Cardiac muscle cell (in vitro differentiated cells and primary cell): ENCODE results near the gene TFB1M. TPM values are rescaled to one million over a fixed set of nuclear protein-coding genes. Genes with fewer than 3 reads are reported as not detected.

Experiments used
- DNase-seq, 2 donors: peaks; one replicate each; pipeline versions ENCODE4 v3.0.0 to v3.0.0-alpha.2; 2010 to 2017; ENCODE audit warnings: low read depth in 1 of 2, low spot score in 1 of 2
- H3K27ac ChIP-seq: fragments of 200-600 bp; sonication (generic); 2 replicates; pipeline ENCODE4 v1.5.1; 2016
- H3K27me3 ChIP-seq: fragments of 200-600 bp; sonication (generic); 2 replicates; pipeline ENCODE4 v1.6.0; 2016; ENCODE audit warnings: control low read depth
- H3K36me3 ChIP-seq: fragments of 200-600 bp; sonication (generic); 2 replicates; pipeline ENCODE4 v1.5.1; 2016; ENCODE audit warnings: control low read depth
- H3K4me1 ChIP-seq: fragments of 200-600 bp; sonication (generic); 2 replicates; pipeline ENCODE4 v1.8.1; 2017; ENCODE audit warnings: low read depth, mild to moderate bottlenecking, mixed run types
- H3K4me3 ChIP-seq: fragments of 200-600 bp; sonication (generic); 2 replicates; pipeline ENCODE4 v1.5.1; 2016; ENCODE audit warnings: mild to moderate bottlenecking
- H3K9me3 ChIP-seq: fragments of 200-600 bp; sonication (generic); 2 replicates; pipeline ENCODE4 v1.5.1; 2017; ENCODE audit warnings: low read depth, mild to moderate bottlenecking, control low read depth
- polyA plus RNA-seq: library from polyadenylated mRNA; unstranded; fragments of >200 nt; fragmentation: Nextera tagmentation; extraction: Ambion mirVana; gene quantifications from 2 replicates; pipeline ENCODE4 v1.2.1, GENCODE V29; 2016
- total RNA-seq: library from RNA; depleted of rRNA; stranded (reverse); fragments of >200 nt; gene quantifications from 2 replicates; pipeline ENCODE4 v1.2.3, GENCODE V29; 2016
- TF ChIP-seq, protein P1 (sequence below): IDR thresholded peaks from 2 replicates; pipeline ENCODE4 v1.5.1; 2012; ENCODE audit warnings: low read depth, mild to moderate bottlenecking, low read length

Gene TFB1M
- total and polyA plus RNA-seq, 2 experiments from 2014 or later: 14.8 to 22.0 TPM

DNA sequence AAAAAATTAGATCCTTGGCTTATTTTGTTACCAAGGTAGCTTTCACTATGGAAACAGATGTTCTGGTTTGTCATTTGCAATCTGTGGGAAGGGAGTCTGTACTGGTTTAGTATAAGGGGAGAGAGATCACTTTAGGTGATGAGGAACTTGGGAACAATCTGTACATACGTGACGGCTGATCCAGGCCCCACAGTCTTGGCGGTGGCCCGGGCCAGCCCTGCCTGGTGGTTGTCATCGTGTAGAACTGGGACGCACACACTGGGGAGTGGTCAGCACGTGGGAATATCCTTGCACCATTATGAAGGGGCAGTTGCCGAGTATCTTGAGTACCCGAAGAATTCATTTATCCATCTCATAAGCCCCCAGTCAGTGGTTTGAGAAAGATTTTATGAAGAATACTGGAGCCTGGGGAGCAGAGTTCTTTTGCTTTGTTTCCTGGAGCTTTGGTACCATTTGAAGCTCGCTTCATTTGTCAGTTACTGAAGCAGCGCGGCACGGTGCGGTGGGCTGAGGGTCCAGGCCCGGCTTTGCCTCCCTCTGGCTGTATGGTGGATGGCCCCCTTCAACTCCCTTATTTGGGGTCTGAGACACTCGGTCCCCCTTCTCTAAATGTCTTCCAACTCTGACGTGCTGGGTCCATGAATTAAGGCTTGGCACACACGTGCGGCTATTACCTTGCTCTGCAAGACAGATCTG, 73.2 kb downstream of the TFB1M start:
- no peak overlapping the region for H3K4me3 ChIP-seq
- H3K36me3 ChIP-seq: no peaks in the 10 kb centered on the region
- no peaks in the 10 kb centered on the region for H3K9me3 ChIP-seq
- H3K4me1 ChIP-seq: no peaks in the 10 kb centered on the region
- TF ChIP-seq, protein P1, sequence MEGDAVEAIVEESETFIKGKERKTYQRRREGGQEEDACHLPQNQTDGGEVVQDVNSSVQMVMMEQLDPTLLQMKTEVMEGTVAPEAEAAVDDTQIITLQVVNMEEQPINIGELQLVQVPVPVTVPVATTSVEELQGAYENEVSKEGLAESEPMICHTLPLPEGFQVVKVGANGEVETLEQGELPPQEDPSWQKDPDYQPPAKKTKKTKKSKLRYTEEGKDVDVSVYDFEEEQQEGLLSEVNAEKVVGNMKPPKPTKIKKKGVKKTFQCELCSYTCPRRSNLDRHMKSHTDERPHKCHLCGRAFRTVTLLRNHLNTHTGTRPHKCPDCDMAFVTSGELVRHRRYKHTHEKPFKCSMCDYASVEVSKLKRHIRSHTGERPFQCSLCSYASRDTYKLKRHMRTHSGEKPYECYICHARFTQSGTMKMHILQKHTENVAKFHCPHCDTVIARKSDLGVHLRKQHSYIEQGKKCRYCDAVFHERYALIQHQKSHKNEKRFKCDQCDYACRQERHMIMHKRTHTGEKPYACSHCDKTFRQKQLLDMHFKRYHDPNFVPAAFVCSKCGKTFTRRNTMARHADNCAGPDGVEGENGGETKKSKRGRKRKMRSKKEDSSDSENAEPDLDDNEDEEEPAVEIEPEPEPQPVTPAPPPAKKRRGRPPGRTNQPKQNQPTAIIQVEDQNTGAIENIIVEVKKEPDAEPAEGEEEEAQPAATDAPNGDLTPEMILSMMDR: no peak
- no peaks in the 10 kb centered on the region for H3K27me3 ChIP-seq
- no peak for DNase-seq
- no peak overlapping the region for H3K27ac ChIP-seq

DNA sequence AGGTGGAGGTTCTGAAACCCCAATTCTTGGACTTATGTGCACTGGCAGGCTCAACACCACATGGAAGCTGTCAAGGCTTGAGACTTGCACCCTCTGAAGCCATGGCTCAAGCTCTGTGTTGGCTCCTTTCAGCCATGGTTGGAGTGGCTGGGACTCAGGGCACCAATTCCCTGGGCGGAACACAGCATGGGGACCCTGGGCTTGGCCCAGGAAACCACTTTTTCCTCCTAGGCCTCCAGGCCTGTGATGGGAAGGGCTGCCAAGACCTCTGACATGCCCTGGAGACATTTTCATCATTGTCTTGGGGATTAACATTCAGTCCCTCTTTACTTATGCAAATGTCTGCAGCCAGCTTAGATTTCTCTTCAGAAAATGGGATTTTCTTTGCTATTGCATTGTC, 76.7 kb downstream of the TFB1M start:
- no peaks in the 10 kb centered on the region for H3K27me3 ChIP-seq
- TF ChIP-seq, protein P1: no peak
- H3K36me3 ChIP-seq: no peaks in the 10 kb centered on the region
- no peaks in the 10 kb centered on the region for H3K4me1 ChIP-seq
- no peak overlapping the region for H3K4me3 ChIP-seq
- no peak overlapping the region for H3K27ac ChIP-seq
- DNase-seq: no peak
- no peaks in the 10 kb centered on the region for H3K9me3 ChIP-seq

- Histone ChIP-seq H3K36me3 (no peaks in the 10 kb centered on the region), H3K27me3 (no peaks in the 10 kb centered on the region), H3K27ac (no peak overlapping the region), H3K4me1 (no peaks in the 10 kb centered on the region), H3K4me3 (no peak overlapping the region), H3K9me3 (no peaks in the 10 kb centered on the region)
- peak in 1 of 2 donors; percentile 13 for DNase-seq
- TF ChIP-seq, protein P1: no peak
These were observed 79.2 kb downstream of the TFB1M start for GRCh38 chr6:155235087-155235486.

GRCh38 chr6:155234687-155235086, 79.6 kb downstream of the TFB1M start:
- no peak for DNase-seq
- Histone ChIP-seq H3K27me3 (no peaks in the 10 kb centered on the region), H3K27ac (no peak overlapping the region), H3K9me3 (no peaks in the 10 kb centered on the region), H3K4me1 (no peaks in the 10 kb centered on the region), H3K4me3 (no peak overlapping the region), H3K36me3 (no peaks in the 10 kb centered on the region)
- TF ChIP-seq, protein P1: no peak

DNA sequence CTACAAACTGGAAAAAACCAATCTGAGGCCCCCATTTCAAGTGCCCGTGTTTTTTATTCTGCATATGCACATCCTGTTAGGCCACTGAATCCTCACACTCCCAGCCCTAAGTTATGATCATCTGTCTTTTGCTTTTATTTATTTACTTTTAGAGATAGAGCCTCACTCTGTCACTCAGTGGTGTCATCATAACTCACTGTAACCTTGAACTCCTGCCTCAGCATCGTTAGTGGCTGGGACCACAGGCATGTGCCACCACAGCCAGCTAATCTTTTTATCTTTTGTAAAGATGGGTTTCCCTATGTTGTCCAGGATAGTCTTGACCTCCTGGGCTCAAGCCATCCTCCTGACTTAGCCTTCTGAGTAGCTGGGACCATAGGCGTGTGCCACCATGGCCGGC, 80.1 kb downstream of the TFB1M start:
- DNase-seq: no peak
- Histone ChIP-seq H3K4me1 (no peaks in the 10 kb centered on the region), H3K4me3 (no peak overlapping the region), H3K27me3 (no peaks in the 10 kb centered on the region), H3K9me3 (no peaks in the 10 kb centered on the region), H3K36me3 (no peaks in the 10 kb centered on the region), H3K27ac (no peak overlapping the region)
- TF ChIP-seq, protein P1: no peak
